Measurements from ENCODE around the gene PTPN1. TPM values are rescaled to one million over a fixed set of nuclear protein-coding genes. Genes with fewer than 3 reads are reported as not detected.

Gene PTPN1
- total and polyA plus RNA-seq, 2 of the 4 experiments (the other 2 are of a cell fraction), result 31.7 to 37.4 TPM

DNA sequence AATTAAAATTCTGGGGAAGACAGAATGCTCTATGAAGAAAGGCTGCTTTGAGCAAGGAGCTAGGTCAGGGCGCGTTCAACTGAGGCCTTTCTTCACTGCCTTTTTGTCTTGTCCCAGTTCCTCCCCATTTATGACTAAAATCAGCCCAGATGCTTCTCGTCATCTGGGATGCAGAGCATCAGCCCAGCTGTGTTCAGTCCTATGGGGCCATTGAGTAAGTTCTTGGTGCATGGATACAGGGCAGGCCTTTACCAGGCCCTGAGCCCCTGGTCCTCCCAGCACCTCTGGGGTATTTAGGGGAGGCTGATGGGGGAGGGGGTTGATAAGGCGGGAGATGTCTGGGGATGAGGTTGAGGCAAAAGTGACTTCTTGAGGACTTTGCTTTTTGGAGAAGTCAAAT is 55.7 kb downstream of the PTPN1 start:
- POLR2A ChIA-PET (ENCODE audit: unreplicated experiment), result no interaction called here
- no CpG with 5 or more reads among the region's 4 CpGs for WGBS, 2 experiments (ENCODE audit: extremely low coverage in 2 of 2, insufficient read length in 1 of 2)
- CTCF ChIA-PET, result interaction anchor here (0.6 kb wide), 1 partner anchor 183 kb away, joined by 3 read pairs; no protein-coding TSS in a partner anchor

More for the DNA sequence above, 55.7 kb downstream of the PTPN1 start:
- H2BK20ac ChIP-seq (ENCODE audit: low read depth, low read length), result no peak overlapping the region
- H2BK120ac ChIP-seq (ENCODE audit: low read depth, low read length), result no peak overlapping the region
- no peak overlapping the region for H3K23ac ChIP-seq (ENCODE audit: low read depth, low read length)
- H3K9me3 ChIP-seq (ENCODE audit: control insufficient read depth, insufficient read depth, low read length), result no peaks in the 10 kb centered on the region
- in situ Hi-C loops (cut with MboI; ENCODE audit: low sequenced_read_pairs) (no loop called here), dilution Hi-C loops (cut with HindIII; ENCODE audit: low sequenced_read_pairs, unreplicated experiment) (no loop called here), intact Hi-C loops (cut with micrococcal nuclease) (no loop called here)
- H3K14ac ChIP-seq (replicated peaks; ENCODE audit: low read depth, low read length), result no peak overlapping the region
- peaks cover 29% of the 10 kb centered on the region for H3K9me1 ChIP-seq (ENCODE audit: insufficient read depth, low read length)
- no peak overlapping the region for H3K27ac ChIP-seq (ENCODE audit: insufficient read depth, low read length)
- TF ChIP-seq, protein P1, sequence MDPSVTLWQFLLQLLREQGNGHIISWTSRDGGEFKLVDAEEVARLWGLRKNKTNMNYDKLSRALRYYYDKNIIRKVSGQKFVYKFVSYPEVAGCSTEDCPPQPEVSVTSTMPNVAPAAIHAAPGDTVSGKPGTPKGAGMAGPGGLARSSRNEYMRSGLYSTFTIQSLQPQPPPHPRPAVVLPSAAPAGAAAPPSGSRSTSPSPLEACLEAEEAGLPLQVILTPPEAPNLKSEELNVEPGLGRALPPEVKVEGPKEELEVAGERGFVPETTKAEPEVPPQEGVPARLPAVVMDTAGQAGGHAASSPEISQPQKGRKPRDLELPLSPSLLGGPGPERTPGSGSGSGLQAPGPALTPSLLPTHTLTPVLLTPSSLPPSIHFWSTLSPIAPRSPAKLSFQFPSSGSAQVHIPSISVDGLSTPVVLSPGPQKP (IDR thresholded peaks at IDR 0.05; ENCODE audit: borderline replicate concordance, low read depth, low read length), result no peak
- no peak for TF ChIP-seq FOS (IDR thresholded peaks at IDR 0.05; ENCODE audit: low read depth, low read length)
- no peak overlapping the region for H4K91ac ChIP-seq (ENCODE audit: insufficient read depth, low read depth, low read length)
- H3K36me3 ChIP-seq (ENCODE audit: control insufficient read depth, insufficient read depth, low read length), result peaks cover 61% of the 10 kb centered on the region
- no TSS peak for BruUV-seq (replicated peaks)
- H4K8ac ChIP-seq (ENCODE audit: low read depth in 2 of 2, low read length in 2 of 2), result no peak overlapping the region
- H2AFZ ChIP-seq (replicated peaks; ENCODE audit: low read length, poor library complexity), result no peak overlapping the region
- H3K18ac ChIP-seq (ENCODE audit: low read depth, low read length), result no peak overlapping the region
- H3K27me3 ChIP-seq (ENCODE audit: control insufficient read depth, insufficient read depth, low read length), result no peaks in the 10 kb centered on the region
- H2BK15ac ChIP-seq (ENCODE audit: low read depth, low read length), result no peak overlapping the region
- H3K79me1 ChIP-seq (ENCODE audit: low read depth in 1 of 2, low read length in 2 of 2), result peaks cover 57 to 94% of the 10 kb centered on the region in 2 experiments
- no peak overlapping the region for H3K4me3 ChIP-seq (ENCODE audit: insufficient read depth, low read depth, low read length)
- ATAC-seq (ENCODE audit: low read depth) (no peak), DNase-seq (no peak)
- no peak overlapping the region for H3K9ac ChIP-seq (ENCODE audit: low read depth, low read length)
- H2AK9ac ChIP-seq (replicated peaks; ENCODE audit: low read depth, low read length, poor library complexity), result no peak overlapping the region
- no peak overlapping the region for H3K4ac ChIP-seq (ENCODE audit: low read depth, low read length)
- no peak overlapping the region for H3K56ac ChIP-seq (ENCODE audit: extremely low read depth, insufficient read depth, low read length)
- H3K4me1 ChIP-seq (ENCODE audit: control insufficient read depth, insufficient read depth, low read length), result peaks cover 26% of the 10 kb centered on the region
- no peak overlapping the region for H4K5ac ChIP-seq (ENCODE audit: low read depth, low read length)
- peaks cover 29% of the 10 kb centered on the region for H4K20me1 ChIP-seq (ENCODE audit: insufficient read depth, low read length)
- no peak overlapping the region for H2AK5ac ChIP-seq (ENCODE audit: low read depth, low read length)
- H3K4me2 ChIP-seq (ENCODE audit: low read depth, low read length), result no peak overlapping the region
- H2BK5ac ChIP-seq (ENCODE audit: low read depth, low read length, poor library complexity, severe bottlenecking), result no peak overlapping the region
